Mesenchymal stem cell (in vitro differentiated cells and primary cell): ENCODE measurements around the gene EPS8L3.
A peak's percentile ranks its signal among the peaks of the same experiment; 100 is the strongest.

Experiments
- DNase-seq: peaks from one replicate; pipeline ENCODE4 v3.0.0-alpha.2; 2013
- H2AFZ ChIP-seq: one replicate; pipeline ENCODE4 v1.6.1; 2013; ENCODE audit warnings: low read depth, mild to moderate bottlenecking, control low read depth, inconsistent platforms, low read length, moderate library complexity
- H2AK5ac ChIP-seq: 2 replicates; pipeline ENCODE4 v1.6.1; 2013; ENCODE audit warnings: low read length, moderate library complexity, mild to moderate bottlenecking, inconsistent platforms; ENCODE audit not compliant: severe bottlenecking
- H2BK120ac ChIP-seq: one replicate; pipeline ENCODE4 v1.6.1; 2013; ENCODE audit warnings: low read depth, mild to moderate bottlenecking, inconsistent platforms, low read length, moderate library complexity
- H2BK12ac ChIP-seq, 2 experiments: one replicate each; pipeline ENCODE4 v1.6.1; 2013; ENCODE audit warnings: inconsistent platforms in 2 of 2, low read length in 2 of 2, mild to moderate bottlenecking in 2 of 2, moderate library complexity in 2 of 2, control low read depth in 1 of 2
- H2BK15ac ChIP-seq: one replicate; pipeline ENCODE4 v1.6.1; 2013; ENCODE audit warnings: mild to moderate bottlenecking, low read depth, inconsistent platforms; ENCODE audit not compliant: poor library complexity, severe bottlenecking
- H2BK5ac ChIP-seq: 2 replicates; pipeline ENCODE4 v1.6.1; 2013; ENCODE audit warnings: low read depth, mild to moderate bottlenecking, low read length, control low read depth, inconsistent platforms; ENCODE audit not compliant: poor library complexity, severe bottlenecking
- H3K14ac ChIP-seq, 2 experiments: one replicate each; pipeline ENCODE4 v1.6.1; 2013; ENCODE audit warnings: inconsistent platforms in 2 of 2, low read length in 2 of 2, control low read depth in 1 of 2, mild to moderate bottlenecking in 1 of 2, moderate library complexity in 1 of 2
- H3K18ac ChIP-seq, 2 experiments: one replicate each; pipeline ENCODE4 v1.6.1; 2013; ENCODE audit warnings: inconsistent platforms in 2 of 2, low read length in 2 of 2, control low read depth in 1 of 2, low read depth in 1 of 2, mild to moderate bottlenecking in 1 of 2
- H3K23ac ChIP-seq, 2 experiments: one replicate each; pipeline ENCODE4 v1.6.1; 2013; ENCODE audit warnings: inconsistent platforms in 2 of 2, low read length in 2 of 2, mild to moderate bottlenecking in 2 of 2, moderate library complexity in 2 of 2, control low read depth in 1 of 2
- H3K27ac ChIP-seq: 2 replicates; pipeline ENCODE4 v1.5.1; 2013; ENCODE audit warnings: mild to moderate bottlenecking, moderate library complexity, low read length, control low read depth, inconsistent platforms; ENCODE audit not compliant: poor library complexity, severe bottlenecking
- H3K27me3 ChIP-seq, 2 experiments: 2 replicates each; pipeline versions ENCODE4 v1.6.1 to v1.7.0; 2013; ENCODE audit warnings: low read length in 2 of 2, mild to moderate bottlenecking in 2 of 2, moderate library complexity in 2 of 2, control low read depth in 1 of 2, inconsistent platforms in 1 of 2; ENCODE audit not compliant: control insufficient read depth in 1 of 2, insufficient read depth in 1 of 2
- H3K36me3 ChIP-seq, 2 experiments: 2 replicates each; pipeline versions ENCODE4 v1.6.1 to v1.7.0; 2013; ENCODE audit warnings: low read length in 2 of 2, control low read depth in 1 of 2, inconsistent platforms in 1 of 2, low read depth in 1 of 2, mild to moderate bottlenecking in 1 of 2; ENCODE audit not compliant: insufficient read depth in 2 of 2, control insufficient read depth in 1 of 2
- H3K4ac ChIP-seq, 2 experiments: one replicate each; pipeline ENCODE4 v1.6.1; 2013; ENCODE audit warnings: inconsistent platforms in 2 of 2, low read length in 2 of 2, mild to moderate bottlenecking in 2 of 2, moderate library complexity in 2 of 2, control low read depth in 1 of 2, low read depth in 1 of 2
- H3K4me1 ChIP-seq: 2 replicates; pipeline ENCODE4 v1.6.1; 2013; ENCODE audit warnings: low read depth, low read length, control low read depth; ENCODE audit not compliant: control insufficient read depth, insufficient read depth
- H3K4me2 ChIP-seq: 2 replicates; pipeline ENCODE4 v1.6.1; 2013; ENCODE audit warnings: low read length, mild to moderate bottlenecking, inconsistent platforms; ENCODE audit not compliant: poor library complexity, severe bottlenecking
- H3K4me3 ChIP-seq, 2 experiments: 2 replicates each; pipeline versions ENCODE4 v1.5.1 to v1.7.0; 2013; ENCODE audit warnings: low read length in 2 of 2, mild to moderate bottlenecking in 2 of 2, control low read depth in 1 of 2, low read depth in 1 of 2; ENCODE audit not compliant: insufficient read depth in 1 of 2
- H3K79me1 ChIP-seq: replicated peaks from 2 replicates; pipeline ENCODE4 v1.6.1; 2013; ENCODE audit warnings: mild to moderate bottlenecking, control low read depth, low read length, inconsistent platforms; ENCODE audit not compliant: poor library complexity, severe bottlenecking
- H3K9ac ChIP-seq: 2 replicates; pipeline ENCODE4 v1.7.0; 2013; ENCODE audit warnings: mild to moderate bottlenecking, low read length, moderate library complexity
- H3K9me3 ChIP-seq: 2 replicates; pipeline ENCODE4 v1.7.0; 2013; ENCODE audit warnings: mild to moderate bottlenecking, low read length; ENCODE audit not compliant: control insufficient read depth
- H4K8ac ChIP-seq: one replicate; pipeline ENCODE4 v1.6.1; 2013; ENCODE audit warnings: inconsistent platforms, mild to moderate bottlenecking, low read length, moderate library complexity
- H4K91ac ChIP-seq: one replicate; pipeline ENCODE4 v1.6.1; 2013; ENCODE audit warnings: mild to moderate bottlenecking, low read length, inconsistent platforms
- WGBS: methylation state at CpG from one replicate; pipeline ENCODE4 v1.1.7; 2013; ENCODE audit warnings: mixed read lengths; 5-methylcytosine and 5-hydroxymethylcytosine counted together

The EPS8L3 gene

DNA sequence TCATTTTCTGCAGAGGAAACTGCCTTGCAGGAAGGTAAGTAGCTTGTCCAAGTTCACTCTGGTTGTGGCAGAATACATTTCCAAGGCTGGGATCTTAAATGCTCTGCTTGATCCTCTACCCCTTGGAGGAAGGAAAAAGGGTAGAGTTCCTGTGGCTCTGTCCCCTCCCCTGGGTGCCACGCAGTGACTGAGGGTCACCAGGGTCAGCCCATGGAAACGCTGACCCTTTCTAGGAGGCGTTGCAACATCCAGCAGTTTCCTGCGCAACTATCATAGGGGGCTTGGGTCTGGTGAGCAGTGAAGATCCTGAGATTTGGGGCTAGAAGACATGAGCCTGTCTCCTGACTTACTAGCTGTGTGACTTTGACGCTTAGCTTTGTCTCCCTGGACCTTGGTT is 29.4 kb upstream of the EPS8L3 start:
- DNase-seq, result no peak
- H3K14ac ChIP-seq, result peak overlapping the region in 1 of 2 experiments; percentile 85
- peak overlapping the region; percentile 93 to 94 for H3K18ac ChIP-seq
- H2AFZ ChIP-seq, result no peak overlapping the region
- H4K91ac ChIP-seq, result peak overlapping the region; percentile 81
- no peaks in the 10 kb centered on the region for H3K36me3 ChIP-seq
- H2BK5ac ChIP-seq, result no peak overlapping the region
- no peak overlapping the region for H3K4me2 ChIP-seq
- no peaks in the 10 kb centered on the region for H3K9me3 ChIP-seq
- H3K4ac ChIP-seq, result peak overlapping the region; percentile 70 to 94
- 63% methylated on average over 5 of the region's 5 CpGs for WGBS
- H3K27ac ChIP-seq, result no peak overlapping the region
- H3K27me3 ChIP-seq, result no peaks in the 10 kb centered on the region
- peak overlapping the region; percentile 2 for H4K8ac ChIP-seq
- H2BK12ac ChIP-seq, result peak overlapping the region; percentile 91 to 92
- H3K4me3 ChIP-seq, result no peak overlapping the region
- H2BK15ac ChIP-seq, result no peak overlapping the region
- no peaks in the 10 kb centered on the region for H3K79me1 ChIP-seq
- H3K23ac ChIP-seq, result no peak overlapping the region
- peak overlapping the region; percentile 66 for H2AK5ac ChIP-seq
- H3K9ac ChIP-seq, result peak overlapping the region; percentile 62
- H3K4me1 ChIP-seq, result peaks cover 51% of the 10 kb centered on the region
- peak overlapping the region; percentile 97 for H2BK120ac ChIP-seq

DNA sequence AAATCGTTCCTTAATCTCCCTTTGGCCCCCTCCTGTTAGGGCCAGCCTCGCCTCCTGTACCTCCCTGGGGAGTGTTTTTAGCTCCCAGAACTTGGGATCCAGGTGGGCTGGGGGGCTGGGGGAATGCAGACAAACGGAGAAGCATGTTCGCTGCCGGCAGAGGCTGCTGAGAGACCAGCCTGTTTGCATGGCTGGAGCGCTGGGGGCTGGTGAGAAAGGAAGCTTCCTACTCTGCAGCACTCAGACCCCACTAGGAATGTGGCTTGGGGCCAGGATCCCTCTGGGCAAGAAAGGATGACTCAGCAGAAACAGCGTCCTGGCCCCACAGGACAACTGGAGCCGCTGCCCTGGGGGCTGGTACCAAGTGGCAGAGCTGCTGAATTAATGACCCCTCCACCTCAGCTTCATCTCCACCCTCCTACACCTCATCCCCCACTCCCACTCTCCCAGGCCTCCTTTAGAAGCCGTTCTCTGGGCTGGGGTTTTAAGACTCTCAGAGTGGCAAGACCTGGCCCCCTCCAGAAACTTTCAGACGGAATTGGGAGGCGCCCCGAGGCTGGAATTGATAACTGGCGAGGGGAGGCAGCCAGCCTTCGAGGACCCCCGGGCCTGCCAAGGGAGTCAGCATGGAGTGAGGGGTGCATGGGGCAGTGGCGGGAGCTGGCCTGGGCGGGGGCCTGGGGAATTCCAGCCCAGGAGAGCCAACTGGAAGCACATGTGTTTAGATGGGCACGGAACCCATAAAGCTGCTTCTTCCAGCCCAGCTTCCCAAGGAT is 28.5 kb upstream of the EPS8L3 start:
- H3K23ac ChIP-seq, result no peak overlapping the region
- H4K8ac ChIP-seq, result peak overlapping the region; percentile 89
- peak overlapping the region; percentile 24 for H2AK5ac ChIP-seq
- peak overlapping the region; percentile 16 for H3K9ac ChIP-seq
- no peaks in the 10 kb centered on the region for H3K79me1 ChIP-seq
- peak overlapping the region; percentile 37 for H3K4me2 ChIP-seq
- H3K4me1 ChIP-seq, result peaks cover 57% of the 10 kb centered on the region
- H3K9me3 ChIP-seq, result no peaks in the 10 kb centered on the region
- H2BK5ac ChIP-seq, result peak overlapping the region; percentile 61
- peak overlapping the region; percentile 97 for H2BK120ac ChIP-seq
- peak overlapping the region; percentile 14 for H3K27ac ChIP-seq
- peak overlapping the region; percentile 41 to 95 for H2BK12ac ChIP-seq
- H3K4me3 ChIP-seq, result no peak overlapping the region
- H3K36me3 ChIP-seq, result no peaks in the 10 kb centered on the region
- peak overlapping the region; percentile 90 to 94 for H3K4ac ChIP-seq
- H3K27me3 ChIP-seq, result no peaks in the 10 kb centered on the region
- H2BK15ac ChIP-seq, result peak overlapping the region; percentile 82
- peak; percentile 96 for DNase-seq
- WGBS, result 30% methylated on average over 14 of the region's 18 CpGs
- H4K91ac ChIP-seq, result peak overlapping the region; percentile 95
- peak overlapping the region; percentile 93 to 94 for H3K18ac ChIP-seq
- no peak overlapping the region for H2AFZ ChIP-seq
- H3K14ac ChIP-seq, result peak overlapping the region in 1 of 2 experiments; percentile 19

DNA sequence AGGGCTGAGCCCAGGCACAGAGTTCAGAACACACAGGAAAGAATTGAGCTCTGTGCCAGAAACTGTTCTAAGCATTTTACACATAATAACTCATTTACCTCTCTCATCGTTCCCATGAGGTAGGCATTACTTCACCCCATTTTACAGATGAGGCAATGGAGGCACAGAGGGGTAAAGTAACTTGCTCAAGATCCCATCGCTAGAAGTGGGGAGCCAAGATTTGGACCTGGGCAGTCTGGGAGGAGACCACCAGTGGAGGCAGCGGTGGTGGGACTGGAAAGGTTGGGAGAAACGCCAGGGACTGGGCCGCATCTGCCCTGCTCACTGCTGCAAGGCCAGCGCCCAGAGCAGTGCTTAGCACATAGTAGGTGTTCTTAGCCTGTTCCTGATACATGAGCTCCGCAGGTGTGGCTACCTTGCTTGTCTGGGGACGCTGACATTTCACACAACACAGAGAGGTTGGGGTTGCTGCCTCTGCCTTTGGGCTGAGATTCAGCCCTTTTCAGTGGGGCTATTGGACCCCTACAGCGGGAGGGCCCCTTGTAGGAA is 27.8 kb upstream of the EPS8L3 start:
- Histone ChIP-seq H3K9me3 (no peaks in the 10 kb centered on the region), H3K4ac (peak overlapping the region; percentile 36 to 45), H3K36me3 (no peaks in the 10 kb centered on the region), H3K4me3 (no peak overlapping the region), H3K79me1 (no peaks in the 10 kb centered on the region), H3K27ac (peak overlapping the region; percentile 14), H3K4me2 (peak overlapping the region; percentile 37), H3K27me3 (no peaks in the 10 kb centered on the region), H4K91ac (peak overlapping the region; percentile 91), H3K23ac (no peak overlapping the region), H2BK12ac (peak overlapping the region; percentile 41 to 95), H3K9ac (no peak overlapping the region), H2BK5ac (no peak overlapping the region), H3K18ac (peak overlapping the region; percentile 82 to 93), H2AFZ (no peak overlapping the region), H4K8ac (peak overlapping the region; percentile 67), H2BK120ac (peak overlapping the region; percentile 95), H2BK15ac (peak overlapping the region; percentile 82), H3K14ac (peak overlapping the region in 1 of 2 experiments; percentile 19), H2AK5ac (peak overlapping the region; percentile 24), H3K4me1 (peaks cover 63% of the 10 kb centered on the region)
- DNase-seq, result no peak
- WGBS, result 91% methylated on average over 8 of the region's 9 CpGs

DNA sequence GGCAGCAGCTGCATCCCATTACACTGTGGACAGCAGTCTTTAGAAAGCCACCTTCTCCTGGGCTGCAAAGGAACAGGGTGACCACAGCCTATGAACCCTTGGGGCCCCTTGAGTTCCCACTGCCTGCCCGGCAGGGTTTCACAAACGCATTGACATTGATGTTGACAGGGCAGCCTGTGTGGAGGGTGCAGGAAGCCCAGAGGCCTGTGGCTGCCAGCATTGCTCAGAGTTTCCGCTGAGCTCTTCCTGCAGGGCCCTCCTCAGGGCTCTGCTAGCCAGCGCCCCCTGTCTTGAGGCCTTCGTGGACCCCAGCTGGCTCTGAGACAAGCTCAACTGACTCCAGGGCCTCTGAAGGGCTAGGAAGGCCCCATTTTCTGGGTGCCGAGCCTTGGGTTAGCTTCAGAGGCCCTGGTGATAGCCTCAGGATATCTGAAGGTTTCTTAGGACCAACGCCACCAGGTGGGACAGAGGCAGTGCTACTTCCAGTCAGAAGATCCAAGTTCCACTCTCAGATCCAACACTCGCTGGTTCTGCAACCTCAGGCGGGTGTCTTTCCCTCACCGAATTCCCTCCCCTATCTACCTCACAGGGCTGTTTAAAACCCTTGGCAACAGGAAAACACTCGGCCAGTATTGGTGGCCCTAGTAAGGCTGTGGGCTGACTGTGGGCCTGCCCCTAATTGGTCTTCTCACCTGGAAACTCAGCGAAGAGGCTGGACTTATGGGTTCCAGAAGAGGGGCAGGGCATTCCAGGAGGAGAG is 27.2 kb upstream of the EPS8L3 start:
- H4K91ac ChIP-seq, result peak overlapping the region; percentile 91
- H3K4ac ChIP-seq, result peak overlapping the region; percentile 36 to 45
- no peak overlapping the region for H2AFZ ChIP-seq
- H3K79me1 ChIP-seq, result no peaks in the 10 kb centered on the region
- H2BK120ac ChIP-seq, result peak overlapping the region; percentile 39
- H3K9ac ChIP-seq, result no peak overlapping the region
- peak overlapping the region; percentile 82 to 93 for H3K18ac ChIP-seq
- H3K14ac ChIP-seq, result no peak overlapping the region
- H2BK5ac ChIP-seq, result no peak overlapping the region
- peak overlapping the region; percentile 33 for H4K8ac ChIP-seq
- H3K4me2 ChIP-seq, result no peak overlapping the region
- no peak overlapping the region for H3K23ac ChIP-seq
- H3K4me1 ChIP-seq, result peaks cover 69% of the 10 kb centered on the region
- WGBS, result 73% methylated on average over 12 of the region's 12 CpGs
- H3K27ac ChIP-seq, result no peak overlapping the region
- peak overlapping the region; percentile 50 for H2BK15ac ChIP-seq
- DNase-seq, result peak; percentile 89
- no peak overlapping the region for H3K4me3 ChIP-seq
- no peaks in the 10 kb centered on the region for H3K27me3 ChIP-seq
- H2BK12ac ChIP-seq, result peak overlapping the region; percentile 41 to 95
- no peaks in the 10 kb centered on the region for H3K36me3 ChIP-seq
- no peaks in the 10 kb centered on the region for H3K9me3 ChIP-seq
- peak overlapping the region; percentile 24 for H2AK5ac ChIP-seq
